HG03354 (cell line): ENCODE measurements around the gene NALCN.

Source experiments
- ATAC-seq: cut with Tn5 transposase; IDR thresholded peaks from one replicate; pipeline ENCODE4 v1.9.1; 2021; ENCODE audit warnings: mild to moderate bottlenecking; ENCODE audit not compliant: unreplicated experiment, poor library complexity, severe bottlenecking

NALCN gene

GRCh38 chr13:101416181-101417042, at the start of gene NALCN:
TSS of gene NALCN (minus strand) at chr13:101416508. CDS start at chr13:101399126, 17,382 bp downstream.
- ATAC-seq = no peak

DNA sequence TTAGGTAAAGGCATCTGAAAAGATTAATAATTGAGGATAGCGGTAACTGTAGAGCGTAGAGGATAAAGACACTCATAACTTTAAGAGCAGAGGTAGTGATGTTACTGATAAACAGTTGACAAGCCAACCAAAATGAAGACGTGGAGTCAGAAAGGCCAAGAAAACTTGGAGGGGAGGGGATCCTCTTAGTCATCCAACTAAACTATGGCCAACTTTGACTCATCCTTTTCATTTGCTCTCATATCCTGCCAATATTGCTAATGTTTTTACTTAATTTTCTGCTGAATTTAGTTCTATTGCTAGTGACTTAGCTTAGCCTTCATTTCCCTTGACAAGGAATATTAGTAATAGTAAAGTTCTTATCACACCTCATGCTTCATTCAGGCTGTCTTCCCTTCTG, 49.6 kb upstream of the NALCN start:
- ATAC-seq = no peak

- no peak for ATAC-seq
These were observed 40.9 kb upstream of the NALCN start for GRCh38 chr13:101457176-101457575.

DNA sequence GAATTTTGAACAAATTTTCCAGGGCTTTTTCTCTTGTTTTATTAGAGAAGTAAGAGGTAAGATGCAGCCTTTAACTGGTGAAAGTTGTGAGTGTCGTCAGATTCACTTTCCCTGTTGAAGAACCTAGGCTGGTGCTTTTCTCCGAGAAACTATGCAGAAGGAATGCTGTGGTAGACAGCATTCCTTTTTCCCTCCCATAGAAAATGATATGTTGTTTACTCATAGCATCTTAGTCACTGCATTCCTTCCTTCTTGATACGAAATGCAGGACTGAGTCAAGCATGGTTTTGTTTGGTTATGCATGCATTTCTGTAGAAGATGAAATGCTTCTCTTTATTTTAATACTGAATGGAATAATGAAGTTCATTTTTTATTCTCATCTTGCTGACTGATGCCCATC, 39.6 kb upstream of the NALCN start:
- ATAC-seq = no peak

DNA sequence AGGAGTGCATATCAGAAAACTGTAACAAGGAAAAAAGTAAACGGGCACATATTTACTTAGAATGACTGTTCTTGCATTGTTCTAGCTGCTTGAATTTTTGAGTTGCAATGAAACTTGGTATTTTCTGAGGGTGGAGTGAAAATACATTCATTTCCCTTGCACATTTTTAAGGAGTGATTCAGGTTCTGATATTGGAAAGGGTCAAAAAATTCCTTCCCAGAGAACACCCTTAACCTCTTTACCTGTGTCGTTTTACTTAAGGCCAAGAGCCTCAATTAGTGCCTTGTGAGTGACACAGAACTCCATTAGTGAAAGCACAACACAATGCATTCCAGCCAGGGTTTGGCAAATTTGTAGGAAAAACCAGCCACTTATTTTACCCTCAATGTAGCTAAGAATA, 38.5 kb upstream of the NALCN start:
- ATAC-seq = no peak

DNA sequence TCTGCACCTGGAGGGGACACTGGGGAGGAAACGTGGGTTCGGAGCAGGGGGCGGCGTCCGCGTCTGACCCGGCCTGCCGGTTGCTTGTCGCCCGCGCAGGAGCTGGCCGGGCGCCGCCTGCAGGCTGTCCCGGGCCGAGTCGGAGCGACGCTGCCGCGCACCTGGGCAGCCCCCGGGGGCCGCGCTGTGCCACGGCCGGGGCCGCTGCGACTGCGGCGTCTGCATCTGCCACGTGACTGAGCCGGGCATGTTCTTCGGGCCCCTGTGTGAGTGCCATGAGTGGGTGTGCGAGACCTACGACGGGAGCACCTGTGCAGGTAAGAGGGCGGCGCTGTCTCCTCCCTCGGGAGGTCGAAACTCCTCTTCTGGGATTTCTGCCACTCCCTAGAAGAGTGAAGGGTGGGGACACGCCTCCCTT, 37.5 kb upstream of the NALCN start:
- ATAC-seq = peak; percentile 40

- ATAC-seq = peak; percentile 86
These were observed 36.5 kb upstream of the NALCN start, which contains the start of gene ITGBL1 for GRCh38 chr13:101452519-101453485. TSS of gene ITGBL1 (plus strand) at chr13:101452675. CDS start at chr13:101452834, 159 bp downstream.

DNA sequence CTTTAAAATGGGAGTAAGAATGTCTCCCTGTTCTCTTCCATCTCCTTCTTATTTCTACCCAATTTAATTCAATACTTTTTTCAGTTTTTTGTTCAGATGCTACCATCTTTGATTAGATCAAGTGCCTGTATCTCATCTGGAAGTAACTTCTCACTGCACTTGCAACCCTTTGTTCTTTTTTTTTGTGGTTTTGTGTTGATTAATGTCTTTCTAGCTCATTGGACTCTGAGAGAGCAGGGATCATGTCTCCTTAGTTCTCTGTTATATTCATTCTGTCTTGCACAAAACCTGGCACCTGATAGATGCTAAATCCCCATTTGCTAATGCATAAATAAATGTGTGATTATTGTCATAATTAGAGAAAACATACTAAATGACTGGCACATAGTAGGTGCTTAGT, 35.3 kb upstream of the NALCN start:
- no peak for ATAC-seq

- ATAC-seq = no peak
These were observed 34.4 kb upstream of the NALCN start for GRCh38 chr13:101450749-101451130.

- no peak for ATAC-seq
These were observed 33.8 kb upstream of the NALCN start for GRCh38 chr13:101449790-101450748.

DNA sequence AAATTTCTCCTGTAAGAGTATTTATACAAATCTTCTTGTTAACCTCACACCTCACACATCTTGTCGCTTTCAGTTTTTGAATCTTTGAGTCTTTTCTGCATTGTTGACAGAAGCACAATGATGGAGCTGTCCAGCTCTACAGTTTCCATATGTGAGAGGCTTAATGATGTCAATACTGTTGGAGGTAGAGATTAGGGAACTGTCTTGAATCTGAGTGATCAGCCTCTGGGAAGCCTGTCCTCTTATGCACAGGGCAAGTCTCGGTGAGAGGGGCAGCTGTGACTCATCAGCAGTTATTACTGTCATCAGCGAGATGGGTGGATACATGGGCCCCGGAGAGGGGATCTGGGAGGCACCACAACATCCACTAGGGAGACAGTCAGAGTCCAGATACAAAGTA, 31.5 kb upstream of the NALCN start:
- ATAC-seq = no peak

DNA sequence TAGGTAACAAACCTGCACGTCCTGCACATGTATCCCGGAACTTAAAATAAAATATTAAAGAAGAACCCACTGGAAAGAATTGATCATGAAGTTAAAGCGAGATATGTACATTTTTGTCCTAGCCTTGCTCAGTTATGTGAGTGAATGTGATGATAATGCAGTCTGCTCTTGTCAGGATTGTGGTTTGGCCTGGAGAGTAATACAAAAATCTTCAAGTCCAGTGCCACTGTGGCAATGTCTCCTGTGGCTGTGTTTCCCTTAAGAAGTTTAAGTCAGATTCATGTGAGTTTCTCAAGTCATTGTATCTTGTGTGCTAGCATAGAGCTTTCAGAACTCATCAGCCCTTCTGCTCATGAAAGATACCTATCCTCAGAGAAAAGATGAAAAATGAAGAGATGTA, 18.2 kb upstream of the NALCN start:
- no peak for ATAC-seq

DNA sequence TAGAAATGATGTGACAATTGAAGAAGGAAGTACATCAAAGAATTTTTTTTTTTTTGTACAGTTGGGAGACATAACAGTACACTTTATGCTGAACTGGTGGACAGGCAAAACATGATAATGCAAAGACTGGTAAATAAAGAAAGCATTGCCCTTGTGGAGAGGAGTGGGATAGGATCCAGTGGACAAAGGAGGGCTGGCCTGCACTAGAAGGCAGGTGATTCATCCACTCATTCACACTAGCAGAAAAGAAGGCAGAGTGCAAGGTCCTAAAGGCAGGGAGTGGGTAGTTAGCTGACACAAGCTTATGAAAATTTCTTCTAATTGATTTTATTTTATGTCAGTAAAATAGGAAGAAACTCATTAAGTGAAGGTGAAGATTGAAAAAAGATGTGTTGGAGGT, 17.6 kb upstream of the NALCN start:
- ATAC-seq = no peak

- ATAC-seq = no peak
These were observed 13.4 kb upstream of the NALCN start for GRCh38 chr13:101429733-101430132.

DNA sequence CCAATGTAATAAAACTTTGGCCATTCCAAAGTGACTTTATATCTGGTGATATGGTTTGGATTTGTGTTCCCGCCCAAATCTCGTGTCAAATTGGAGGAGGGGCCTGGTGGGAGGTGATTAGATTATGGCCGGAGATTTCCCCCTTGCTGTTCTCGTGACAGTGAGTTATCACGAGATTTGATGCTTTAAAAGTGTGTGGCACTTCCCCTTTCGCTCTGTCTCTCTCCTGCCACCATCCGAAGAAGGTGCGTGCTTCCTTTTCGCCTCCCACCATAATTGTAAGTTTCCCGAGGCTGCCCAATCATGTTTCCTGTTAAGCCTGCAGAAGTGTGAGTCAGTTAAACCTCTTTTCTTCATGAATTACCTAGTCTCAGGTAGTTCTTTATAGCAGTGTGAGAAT, 9.3 kb upstream of the NALCN start:
- no peak for ATAC-seq

DNA sequence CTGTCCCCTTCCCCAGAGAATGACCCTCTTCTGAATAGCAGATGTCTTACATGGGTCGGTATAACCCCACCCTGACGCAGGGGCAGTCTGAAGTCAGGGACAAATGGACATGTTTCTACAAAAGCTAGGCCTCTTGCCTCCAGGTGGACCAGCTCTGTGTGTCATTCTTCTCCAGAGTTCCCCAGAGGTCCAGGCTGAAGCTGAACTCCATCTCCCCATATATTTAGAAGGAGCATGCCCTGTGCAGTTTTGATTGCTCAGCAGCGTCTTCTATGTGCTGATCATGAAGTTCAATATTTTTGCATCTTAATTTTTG, 8.8 kb upstream of the NALCN start:
- no peak for ATAC-seq

- ATAC-seq = no peak
These were observed 8.3 kb upstream of the NALCN start for GRCh38 chr13:101424381-101425155.

GRCh38 chr13:101423872-101424271, 7.6 kb upstream of the NALCN start:
- ATAC-seq = no peak

DNA sequence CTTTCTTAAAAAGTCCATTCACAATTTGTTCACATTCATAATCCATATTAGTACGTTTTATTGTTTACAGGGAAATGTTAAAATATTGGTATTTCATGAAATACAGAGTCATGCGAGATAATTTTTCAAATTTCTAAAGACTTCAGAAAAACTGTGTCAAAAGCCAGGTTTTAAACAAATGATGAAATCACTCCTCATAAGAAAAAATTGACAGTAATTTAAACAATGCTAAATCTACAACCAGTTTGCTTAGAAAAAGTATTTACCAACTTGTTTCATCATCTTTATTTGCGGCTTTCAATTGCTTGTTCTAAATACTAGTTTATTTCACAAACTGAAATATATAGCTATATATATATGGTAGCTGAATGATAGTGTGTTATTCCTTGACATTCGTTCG, 1.2 kb upstream of the NALCN start:
- no peak for ATAC-seq
